Trophoblast cell (in vitro differentiated cells and primary cell): ENCODE results near the gene IKBKG.
"Not testable (repeated sequence)": the region's sequence is repeated elsewhere in the genome, so short reads cannot be mapped to it uniquely, and the experiment has no call there.

ENCODE experiments used
- DNase-seq, 2 donors: peaks; one replicate each; pipeline ENCODE4 v3.0.0-alpha.2; 2016
- H2AFZ ChIP-seq: 2 replicates; pipeline ENCODE4 v1.6.1; 2013; ENCODE audit warnings: low read length, moderate library complexity, mild to moderate bottlenecking; ENCODE audit not compliant: insufficient read depth, poor library complexity
- H2AK5ac ChIP-seq: 2 replicates; pipeline ENCODE4 v1.6.1; 2013; ENCODE audit warnings: mild to moderate bottlenecking, low read length
- H2BK120ac ChIP-seq: 2 replicates; pipeline ENCODE4 v1.6.1; 2013; ENCODE audit warnings: low read length, mild to moderate bottlenecking, moderate library complexity; ENCODE audit not compliant: insufficient read depth, poor library complexity
- H2BK12ac ChIP-seq: 2 replicates; pipeline ENCODE4 v1.6.1; 2013; ENCODE audit warnings: mild to moderate bottlenecking, low read length, moderate library complexity
- H2BK5ac ChIP-seq: 2 replicates; pipeline ENCODE4 v1.6.1; 2013; ENCODE audit warnings: low read length, low read depth, moderate library complexity, mild to moderate bottlenecking; ENCODE audit not compliant: poor library complexity
- H3K14ac ChIP-seq: 2 replicates; pipeline ENCODE4 v1.6.1; 2013; ENCODE audit warnings: mild to moderate bottlenecking, low read length
- H3K18ac ChIP-seq: 2 replicates; pipeline ENCODE4 v1.6.1; 2013; ENCODE audit warnings: mild to moderate bottlenecking, low read length
- H3K23ac ChIP-seq: 2 replicates; pipeline ENCODE4 v1.6.1; 2013; ENCODE audit warnings: low read length
- H3K27ac ChIP-seq: 2 replicates; pipeline ENCODE4 v1.5.1; 2013; ENCODE audit warnings: low read depth, mild to moderate bottlenecking, inconsistent platforms, low read length, moderate library complexity
- H3K27me3 ChIP-seq: 2 replicates; pipeline ENCODE4 v1.6.1; 2013; ENCODE audit warnings: inconsistent platforms, mild to moderate bottlenecking, low read length, moderate library complexity; ENCODE audit not compliant: insufficient read depth
- H3K36me3 ChIP-seq, 2 experiments: 1 replicate in 1 of 2; 2 replicates in 1 of 2; pipeline ENCODE4 v1.6.1; 2013; ENCODE audit warnings: low read length in 2 of 2, mild to moderate bottlenecking in 2 of 2, moderate library complexity in 1 of 2; ENCODE audit not compliant: insufficient read depth in 2 of 2, control insufficient read depth in 1 of 2
- H3K4ac ChIP-seq: 2 replicates; pipeline ENCODE4 v1.6.1; 2013; ENCODE audit warnings: low read depth, mild to moderate bottlenecking, low read length, moderate library complexity
- H3K4me1 ChIP-seq, 2 experiments: 1 replicate in 1 of 2; 2 replicates in 1 of 2; pipeline ENCODE4 v1.6.1; 2013; ENCODE audit warnings: low read length in 2 of 2, mild to moderate bottlenecking in 2 of 2, moderate library complexity in 1 of 2; ENCODE audit not compliant: insufficient read depth in 2 of 2, control insufficient read depth in 1 of 2
- H3K4me2 ChIP-seq: 2 replicates; pipeline ENCODE4 v1.6.1; 2013; ENCODE audit warnings: inconsistent platforms, mild to moderate bottlenecking, low read length, moderate library complexity
- H3K4me3 ChIP-seq: 2 replicates; pipeline ENCODE4 v1.5.1; 2013; ENCODE audit warnings: mild to moderate bottlenecking, low read depth, low read length, inconsistent platforms
- H3K79me1 ChIP-seq: one replicate; pipeline ENCODE4 v1.6.1; 2013; ENCODE audit warnings: low read length
- H3K79me2 ChIP-seq: 2 replicates; pipeline ENCODE4 v1.6.1; 2013; ENCODE audit warnings: low read length, mild to moderate bottlenecking; ENCODE audit not compliant: control insufficient read depth, insufficient read depth, poor library complexity
- H3K9ac ChIP-seq: 2 replicates; pipeline ENCODE4 v1.6.1; 2013; ENCODE audit warnings: mild to moderate bottlenecking, low read length
- H3K9me3 ChIP-seq: 2 replicates; pipeline ENCODE4 v1.6.1; 2013; ENCODE audit warnings: low read depth, mild to moderate bottlenecking, control low read depth, inconsistent platforms, low read length; ENCODE audit not compliant: insufficient read depth
- H4K12ac ChIP-seq: 2 replicates; pipeline ENCODE4 v1.6.1; 2013; ENCODE audit warnings: low read depth, mild to moderate bottlenecking, low read length, moderate library complexity
- H4K8ac ChIP-seq: 2 replicates; pipeline ENCODE4 v1.6.1; 2013; ENCODE audit warnings: low read depth, mild to moderate bottlenecking, low read length, moderate library complexity
- H4K91ac ChIP-seq: one replicate; pipeline ENCODE4 v1.6.1; 2013; ENCODE audit warnings: low read depth, mild to moderate bottlenecking, low read length, moderate library complexity
- WGBS: extraction: QIAGEN DNeasy Blood & Tissue Kit; methylation state at CpG from one replicate; pipeline ENCODE4 v1.1.7; 2013; ENCODE audit warnings: missing lambda C conversion rate; ENCODE audit not compliant: insufficient read length, insufficient coverage; ENCODE audit errors: extremely low coverage; 5-methylcytosine and 5-hydroxymethylcytosine counted together

IKBKG gene

DNA sequence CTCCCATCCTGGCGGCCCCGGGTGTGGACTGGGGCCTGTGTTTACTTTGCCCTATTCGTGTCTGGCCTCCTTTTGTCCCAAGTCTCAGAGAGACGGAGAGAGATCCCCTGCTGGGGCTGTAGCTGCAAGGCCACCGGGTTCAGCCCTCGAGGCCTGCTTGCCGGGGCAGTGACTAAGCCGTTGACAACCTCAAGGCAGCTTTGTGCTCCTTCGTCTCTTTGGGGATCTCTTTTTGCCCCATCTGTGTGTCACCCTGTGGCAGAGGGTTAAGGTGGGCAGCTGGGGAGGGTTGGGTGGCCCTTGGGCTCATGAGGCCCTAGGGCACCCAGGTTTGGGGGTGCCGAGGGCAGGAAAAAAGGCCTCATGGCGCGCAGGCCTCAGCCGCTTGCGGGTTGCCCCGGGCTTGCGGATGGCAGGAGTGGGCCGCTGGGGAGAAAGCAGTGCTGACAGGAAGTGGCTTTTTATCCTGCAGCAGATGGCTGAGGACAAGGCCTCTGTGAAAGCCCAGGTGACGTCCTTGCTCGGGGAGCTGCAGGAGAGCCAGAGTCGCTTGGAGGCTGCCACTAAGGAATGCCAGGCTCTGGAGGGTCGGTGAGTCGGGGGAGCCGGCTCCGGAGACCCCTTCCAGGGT is 10.8 kb downstream of the IKBKG start:
- not testable (repeated sequence) for H2BK5ac ChIP-seq, H2BK120ac ChIP-seq, H3K4ac ChIP-seq, H3K23ac ChIP-seq, H3K4me3 ChIP-seq, H3K9ac ChIP-seq, H3K14ac ChIP-seq, H3K4me1 ChIP-seq, H3K79me1 ChIP-seq, H2BK12ac ChIP-seq, H3K4me2 ChIP-seq, H4K12ac ChIP-seq, H3K27ac ChIP-seq, H4K8ac ChIP-seq, H4K91ac ChIP-seq, H2AK5ac ChIP-seq, H2AFZ ChIP-seq, H3K27me3 ChIP-seq, H3K9me3 ChIP-seq, H3K79me2 ChIP-seq, DNase-seq, H3K18ac ChIP-seq
- peaks cover 7 to 19% of the 10 kb centered on the region in 2 experiments for H3K36me3 ChIP-seq
- no CpG with 5 or more reads among the region's 24 CpGs for WGBS

DNA sequence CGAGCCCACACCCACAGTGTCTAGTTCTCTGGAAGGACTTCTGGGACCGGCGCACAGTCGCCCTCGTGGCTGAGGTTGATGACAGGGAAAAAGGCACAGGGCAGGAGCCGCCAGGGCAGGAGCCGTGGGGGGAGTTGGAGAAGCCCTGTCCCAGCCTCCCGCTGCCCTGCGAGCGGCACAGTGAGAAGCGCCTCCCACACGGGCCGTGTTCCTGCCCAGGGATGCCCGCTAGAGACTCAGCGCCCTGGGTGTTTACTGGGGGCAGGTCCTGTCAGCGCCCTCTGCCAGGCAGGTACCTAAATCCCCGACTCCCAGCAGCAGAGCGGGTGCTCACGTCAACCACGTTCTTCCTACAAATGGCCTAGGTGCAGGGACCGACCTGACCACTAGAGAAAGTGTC is 11.5 kb downstream of the IKBKG start:
- H2BK5ac ChIP-seq, H3K27ac ChIP-seq, H2AFZ ChIP-seq, H2BK12ac ChIP-seq, H3K23ac ChIP-seq, H3K9ac ChIP-seq, H3K4ac ChIP-seq, DNase-seq, H4K91ac ChIP-seq, H3K79me1 ChIP-seq, H2BK120ac ChIP-seq, H3K27me3 ChIP-seq, H3K9me3 ChIP-seq, H3K4me2 ChIP-seq, H4K8ac ChIP-seq, H3K14ac ChIP-seq, H3K4me3 ChIP-seq, H3K18ac ChIP-seq, H3K4me1 ChIP-seq, H2AK5ac ChIP-seq, H3K79me2 ChIP-seq, H4K12ac ChIP-seq: not testable (repeated sequence)
- H3K36me3 ChIP-seq = peaks cover 2 to 12% of the 10 kb centered on the region in 2 experiments
- no CpG with 5 or more reads among the region's 21 CpGs for WGBS

DNA sequence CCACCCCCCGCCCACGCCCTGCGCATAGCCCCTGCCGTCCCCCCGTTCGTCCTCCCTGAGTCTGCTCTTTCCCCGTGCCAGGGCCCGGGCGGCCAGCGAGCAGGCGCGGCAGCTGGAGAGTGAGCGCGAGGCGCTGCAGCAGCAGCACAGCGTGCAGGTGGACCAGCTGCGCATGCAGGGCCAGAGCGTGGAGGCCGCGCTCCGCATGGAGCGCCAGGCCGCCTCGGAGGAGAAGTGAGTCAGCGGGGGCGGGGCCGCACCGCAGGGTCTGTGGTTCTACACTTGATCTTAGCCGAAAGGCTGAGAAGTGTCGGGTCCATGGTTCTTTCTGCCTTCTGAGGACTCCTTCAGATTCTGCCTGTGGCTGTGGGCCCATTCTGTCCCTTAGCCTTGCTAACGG is 12.9 kb downstream of the IKBKG start:
- not testable (repeated sequence) for H3K27me3 ChIP-seq, H3K4ac ChIP-seq, H3K9me3 ChIP-seq, H3K79me1 ChIP-seq, H3K23ac ChIP-seq, H3K4me1 ChIP-seq, H4K12ac ChIP-seq, H3K36me3 ChIP-seq, H2AK5ac ChIP-seq, H2BK12ac ChIP-seq, H2BK5ac ChIP-seq, H3K18ac ChIP-seq, H4K8ac ChIP-seq, H2AFZ ChIP-seq, DNase-seq, H3K14ac ChIP-seq, H3K9ac ChIP-seq, H3K79me2 ChIP-seq, H4K91ac ChIP-seq, H3K27ac ChIP-seq, H3K4me2 ChIP-seq, H2BK120ac ChIP-seq, H3K4me3 ChIP-seq
- whole genome bisulfite sequencing = no CpG with 5 or more reads among the region's 31 CpGs

DNA sequence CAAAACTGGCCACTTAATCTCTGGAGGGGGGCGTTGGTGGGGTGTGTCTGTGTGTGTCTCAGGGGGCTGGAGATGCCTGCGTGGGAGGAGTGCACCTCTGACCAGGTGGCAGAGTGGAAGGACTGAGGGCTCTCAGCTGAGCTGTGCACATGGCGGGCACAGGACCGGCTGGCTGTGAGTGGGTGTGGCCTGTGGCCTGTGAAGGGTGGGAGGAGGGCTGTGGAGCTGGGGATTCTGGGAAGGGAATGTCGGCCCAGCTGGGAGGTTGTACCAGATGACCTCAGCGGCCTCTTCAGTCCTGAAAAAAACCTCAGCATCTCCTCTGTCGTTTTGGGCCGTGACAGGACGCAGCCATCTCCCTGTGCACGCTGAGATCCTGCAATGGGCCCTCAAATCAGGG is 14.9 kb downstream of the IKBKG start:
- H2BK5ac ChIP-seq, H3K4me1 ChIP-seq, H3K14ac ChIP-seq, DNase-seq, H3K27ac ChIP-seq, H4K91ac ChIP-seq, H3K4me2 ChIP-seq, H2AK5ac ChIP-seq, H2AFZ ChIP-seq, H3K79me1 ChIP-seq, H3K36me3 ChIP-seq, H3K18ac ChIP-seq, H3K23ac ChIP-seq, H2BK12ac ChIP-seq, H3K4me3 ChIP-seq, H4K12ac ChIP-seq, H4K8ac ChIP-seq, H3K79me2 ChIP-seq, H3K9ac ChIP-seq, H3K4ac ChIP-seq, H2BK120ac ChIP-seq, H3K9me3 ChIP-seq, H3K27me3 ChIP-seq: not testable (repeated sequence)
- WGBS = no CpG with 5 or more reads among the region's 10 CpGs
